Activated naive CD8-positive, alpha-beta T cell treated with anti-CD3 and anti-CD28 coated beads, Interleukin-2, amount 10 ng/mL, durations not matched to agents 7 days and 5 days (primary cell): ENCODE data around the gene ETNPPL. TPM values are rescaled to one million over a fixed set of nuclear protein-coding genes. Genes with fewer than 3 reads are reported as not detected.
A peak's percentile ranks its signal among the peaks of the same experiment; 100 is the strongest.

Experiments
- ATAC-seq: fragments of 150-1000 bp; cut with Tn5 transposase; one replicate; pipeline ENCODE4 v1.10.0; 2021; ENCODE audit warnings: low read depth, moderate library complexity
- POLR2A ChIA-PET: fragments of 350-600 bp; sonication (Branson Sonifier 250); formaldehyde crosslinking; loops from one replicate; lab custom pipeline; 2021; ENCODE audit warnings: antibody characterized with exemption; lab: Charles Lee
- DNase-seq: peaks from one replicate; pipeline ENCODE4 v3.0.0; 2021
- H3K27ac Mint-ChIP-seq: one replicate; pipeline ENCODE4 v1.8.0; 2022; ENCODE audit warnings: mild to moderate bottlenecking, mixed read lengths
- H3K27me3 Mint-ChIP-seq: one replicate; pipeline ENCODE4 v1.8.0; 2022; ENCODE audit warnings: mild to moderate bottlenecking, moderate library complexity, mixed read lengths
- H3K36me3 Mint-ChIP-seq: one replicate; pipeline ENCODE4 v1.8.0; 2021; ENCODE audit warnings: mild to moderate bottlenecking, mixed read lengths
- H3K4me1 Mint-ChIP-seq: one replicate; pipeline ENCODE4 v1.8.0; 2021; ENCODE audit warnings: mixed read lengths
- H3K4me3 Mint-ChIP-seq: one replicate; pipeline ENCODE4 v1.8.0; 2022; ENCODE audit warnings: mild to moderate bottlenecking, moderate library complexity, mixed read lengths
- H3K9me3 Mint-ChIP-seq: one replicate; pipeline ENCODE4 v1.8.0; 2021; ENCODE audit warnings: mixed read lengths
- total RNA-seq, 2 experiments: library from RNA; stranded (reverse); gene quantifications; one replicate each; pipeline ENCODE4 v1.2.3, GENCODE V29; 2021

Gene ETNPPL
- not detected for total RNA-seq

DNA sequence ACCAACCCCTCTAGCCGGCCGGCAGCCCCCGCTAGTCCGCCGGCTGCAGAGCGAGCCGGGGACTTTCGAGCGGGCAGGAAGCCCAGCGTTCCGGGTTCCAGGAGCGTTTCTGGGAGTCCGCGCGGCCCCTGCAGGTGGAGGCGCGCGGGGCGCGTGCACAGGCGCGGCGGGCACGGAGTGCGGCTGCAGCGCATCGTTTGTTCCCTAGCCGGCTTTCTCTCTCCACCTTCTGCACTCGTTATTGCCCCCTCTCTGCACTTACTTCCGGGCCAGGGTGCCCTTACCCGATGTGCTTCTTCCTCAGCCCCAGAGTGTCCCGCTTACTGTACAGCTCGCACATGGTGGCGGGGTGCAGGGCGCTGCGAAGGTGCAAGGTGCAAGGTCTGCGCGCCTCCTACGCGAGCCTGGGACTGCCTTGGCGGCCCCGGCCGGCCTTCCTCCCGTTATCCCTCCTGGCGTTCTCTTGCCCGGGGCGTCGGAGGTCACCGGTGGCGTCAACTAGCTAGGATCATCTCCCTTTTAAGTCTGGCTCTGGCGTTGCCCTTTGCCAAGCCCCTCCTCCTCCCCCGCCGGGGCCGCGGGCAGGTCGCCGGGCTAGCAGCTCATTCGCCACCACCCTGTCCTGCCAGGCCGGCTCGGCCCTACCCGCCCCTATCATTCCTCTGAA, at the start of gene ETNPPL:
Gene ETNPPL, minus strand, starts transcription at position 495 of the 667 bp plus-strand sequence. Its CDS starts 155 bp downstream, at position 340.
- peak; percentile 58 for DNase-seq
- Mint-ChIP-seq H3K36me3 (no peaks in the 10 kb centered on the region), H3K4me1 (peaks cover 12% of the 10 kb centered on the region), H3K4me3 (peak within 1 kb of the TSS; percentile 85), H3K9me3 (no peaks in the 10 kb centered on the region), H3K27me3 (peaks cover 57% of the 10 kb centered on the region), H3K27ac (peak within 1 kb of the TSS; percentile 33)
- POLR2A ChIA-PET = no interaction called here
- ATAC-seq = peak; percentile 89

DNA sequence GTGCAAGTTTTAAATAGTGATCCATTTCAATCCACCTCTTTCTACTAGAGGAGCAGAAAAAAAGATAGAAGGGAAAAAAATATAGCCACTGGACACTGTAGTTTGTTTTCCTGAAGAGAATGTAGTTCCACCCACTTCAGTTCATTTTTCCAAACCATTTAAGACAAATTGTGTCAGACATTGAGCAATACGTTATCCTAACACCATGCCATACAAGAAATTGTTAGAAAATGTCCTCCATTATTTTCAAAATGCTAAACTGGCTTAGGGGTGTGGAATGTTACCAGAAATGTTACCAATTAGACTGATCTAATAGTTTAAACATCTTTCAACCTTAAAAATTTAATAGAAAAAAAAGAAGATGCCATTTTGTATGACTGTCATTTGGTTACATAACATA, 48.6 kb upstream of the ETNPPL start:
- Mint-ChIP-seq H3K9me3 (no peaks in the 10 kb centered on the region), H3K36me3 (no peaks in the 10 kb centered on the region), H3K27ac (no peak overlapping the region), H3K4me3 (no peak overlapping the region), H3K27me3 (peaks cover 27% of the 10 kb centered on the region), H3K4me1 (no peaks in the 10 kb centered on the region)
- DNase-seq = no peak
- ATAC-seq = no peak
- POLR2A ChIA-PET = no interaction called here

DNA sequence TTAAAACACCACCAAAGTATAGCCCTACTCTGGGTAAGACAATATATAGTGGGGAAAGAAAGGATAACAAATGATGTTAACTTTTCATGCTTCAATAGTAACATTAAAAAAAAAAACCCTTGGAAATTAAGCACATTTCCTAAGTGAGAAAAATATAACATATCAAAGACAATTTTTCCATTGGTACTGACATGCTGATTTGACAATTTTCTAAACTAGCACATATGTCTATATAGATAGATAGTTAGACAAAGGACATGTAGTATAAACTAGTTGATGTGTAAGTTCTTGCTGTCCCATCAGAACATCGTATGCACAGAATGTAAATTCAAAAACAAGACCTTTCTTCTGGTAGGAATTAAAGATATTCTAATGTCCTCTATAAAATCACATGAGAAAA, 47.2 kb upstream of the ETNPPL start:
- POLR2A ChIA-PET = no interaction called here
- H3K27me3 Mint-ChIP-seq = peaks cover 27% of the 10 kb centered on the region

DNA sequence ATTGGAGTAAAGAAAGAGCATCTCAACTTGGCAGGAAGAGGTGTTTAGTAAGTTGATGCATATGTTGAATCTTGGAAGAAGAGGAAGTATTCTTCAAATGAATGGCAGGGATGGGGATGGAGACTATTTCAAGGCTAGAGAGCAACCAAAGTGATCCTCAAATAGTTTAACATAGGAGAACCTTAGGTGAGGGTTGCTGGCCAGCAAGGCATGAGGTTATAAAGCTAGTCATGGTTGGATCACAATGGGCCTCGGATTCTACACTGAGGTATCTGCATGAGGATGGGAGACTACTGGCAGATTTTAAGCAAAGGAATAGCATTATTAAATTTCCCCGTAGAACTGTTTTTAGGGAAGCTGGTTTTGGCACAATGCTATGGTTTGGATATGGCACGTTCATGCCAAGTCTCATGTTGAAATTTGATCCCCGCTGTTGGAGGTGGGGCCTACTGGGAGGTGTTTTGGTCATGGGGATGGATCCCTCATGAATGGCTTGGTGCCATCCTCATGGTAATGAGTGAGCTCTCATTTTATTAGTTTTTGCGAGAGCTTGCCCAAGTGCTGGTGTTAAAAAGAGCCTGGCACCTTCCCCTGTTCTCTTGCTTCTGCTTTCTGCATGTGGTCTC, 41.9 kb upstream of the ETNPPL start:
- DNase-seq (no peak), ATAC-seq (no peak)
- Mint-ChIP-seq H3K27ac (no peak overlapping the region), H3K36me3 (no peaks in the 10 kb centered on the region), H3K9me3 (no peaks in the 10 kb centered on the region), H3K4me3 (no peak overlapping the region), H3K4me1 (no peaks in the 10 kb centered on the region), H3K27me3 (peaks cover 2% of the 10 kb centered on the region)
- POLR2A ChIA-PET = no interaction called here

More for the DNA sequence above, 47.2 kb upstream of the ETNPPL start:
- DNase-seq (no peak), ATAC-seq (no peak)
- H3K9me3 Mint-ChIP-seq = no peaks in the 10 kb centered on the region
- H3K4me1 Mint-ChIP-seq = no peaks in the 10 kb centered on the region
- no peak overlapping the region for H3K27ac Mint-ChIP-seq
- no peak overlapping the region for H3K4me3 Mint-ChIP-seq
- no peaks in the 10 kb centered on the region for H3K36me3 Mint-ChIP-seq

DNA sequence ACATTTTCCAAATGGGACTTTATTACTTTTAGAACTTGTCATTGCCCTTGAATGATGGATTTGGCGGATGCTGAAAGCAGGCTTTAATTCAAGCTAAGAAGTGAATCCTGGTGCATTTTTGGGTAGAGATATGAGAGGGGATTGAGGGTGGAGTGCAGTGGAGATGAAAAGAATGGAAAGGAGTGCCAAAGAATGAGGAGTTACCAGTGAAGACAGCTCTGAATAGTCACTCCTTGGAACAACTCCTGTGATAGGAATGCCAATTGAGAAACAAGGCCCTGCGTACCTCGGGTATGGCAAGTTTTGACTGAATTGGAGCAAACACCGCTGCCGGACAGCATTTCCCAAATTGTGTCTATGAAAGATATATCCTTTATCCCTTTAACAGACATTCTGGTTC, 36.5 kb upstream of the ETNPPL start:
- no peaks in the 10 kb centered on the region for H3K9me3 Mint-ChIP-seq
- POLR2A ChIA-PET = no interaction called here
- ATAC-seq (no peak), DNase-seq (no peak)
- H3K36me3 Mint-ChIP-seq = no peaks in the 10 kb centered on the region
- H3K27ac Mint-ChIP-seq = no peak overlapping the region
- peaks cover 7% of the 10 kb centered on the region for H3K27me3 Mint-ChIP-seq
- no peaks in the 10 kb centered on the region for H3K4me1 Mint-ChIP-seq
- H3K4me3 Mint-ChIP-seq = no peak overlapping the region

DNA sequence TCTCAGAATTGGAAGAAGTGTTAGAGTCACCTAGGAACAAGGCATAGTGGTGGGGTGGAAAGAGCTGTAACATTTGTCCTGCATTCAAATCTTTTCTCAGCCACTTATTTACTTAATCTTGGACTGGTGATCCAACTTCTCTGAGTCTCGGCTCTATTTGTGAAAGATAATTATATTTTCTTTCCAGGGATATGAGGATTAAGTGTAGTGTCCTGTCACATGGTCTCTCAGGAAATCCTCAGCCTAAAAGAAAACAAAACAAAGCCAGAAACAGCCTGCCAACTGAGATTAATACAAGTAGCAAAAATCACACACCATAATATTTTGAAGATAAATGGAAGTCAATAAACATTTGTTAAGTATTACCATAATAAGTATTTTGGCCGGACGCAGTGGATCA, 33.3 kb upstream of the ETNPPL start:
- Mint-ChIP-seq H3K9me3 (no peaks in the 10 kb centered on the region), H3K27me3 (peaks cover 19% of the 10 kb centered on the region), H3K4me1 (no peaks in the 10 kb centered on the region), H3K36me3 (no peaks in the 10 kb centered on the region), H3K4me3 (no peak overlapping the region), H3K27ac (no peak overlapping the region)
- ATAC-seq = no peak
- POLR2A ChIA-PET = no interaction called here
- DNase-seq = no peak

DNA sequence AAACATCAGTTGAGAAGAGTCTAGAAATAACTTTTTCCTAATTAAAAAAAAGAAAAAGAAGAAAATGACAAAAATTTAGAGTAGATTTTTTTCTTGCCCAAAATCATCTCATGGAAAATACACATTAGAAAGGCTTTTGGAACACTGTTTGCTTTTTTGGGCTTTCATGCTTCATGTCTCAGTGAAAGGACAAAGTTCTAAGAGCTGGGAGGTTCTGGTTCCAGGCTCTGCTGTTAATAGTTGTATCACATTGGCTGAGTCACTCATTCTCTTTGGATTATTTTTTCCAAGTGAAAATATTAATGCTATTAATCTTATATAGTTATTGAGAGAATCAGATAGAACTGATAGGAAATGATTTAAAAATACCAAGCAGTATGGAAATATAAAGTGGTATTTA, 32.9 kb upstream of the ETNPPL start:
- Mint-ChIP-seq H3K9me3 (no peaks in the 10 kb centered on the region), H3K4me1 (no peaks in the 10 kb centered on the region), H3K36me3 (no peaks in the 10 kb centered on the region)

DNA sequence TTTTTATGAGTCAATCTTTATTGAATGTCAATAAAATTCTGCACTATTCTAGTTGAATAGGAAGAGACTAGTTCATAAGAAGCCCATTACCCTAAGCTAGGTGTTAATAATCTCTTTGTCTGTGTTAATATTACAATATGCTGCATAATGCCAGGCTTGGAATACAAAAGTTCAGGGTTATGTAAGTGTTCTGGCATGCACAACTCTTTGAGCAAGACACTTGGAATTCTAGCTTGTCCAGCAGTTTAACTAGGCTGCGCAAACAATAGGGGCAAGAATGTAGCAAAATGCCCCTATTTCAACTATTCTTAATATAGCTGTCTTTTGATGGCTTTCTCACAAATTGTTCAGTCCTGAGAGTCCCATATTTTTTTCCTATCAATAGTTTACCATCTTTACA, 31.3 kb upstream of the ETNPPL start:
- POLR2A ChIA-PET = no interaction called here
- H3K27ac Mint-ChIP-seq = no peak overlapping the region
- no peak for DNase-seq
- no peak overlapping the region for H3K4me3 Mint-ChIP-seq
- peaks cover 17% of the 10 kb centered on the region for H3K27me3 Mint-ChIP-seq
- no peak for ATAC-seq
- H3K36me3 Mint-ChIP-seq = no peaks in the 10 kb centered on the region
- no peaks in the 10 kb centered on the region for H3K4me1 Mint-ChIP-seq
- H3K9me3 Mint-ChIP-seq = no peaks in the 10 kb centered on the region

More for the DNA sequence above, 32.9 kb upstream of the ETNPPL start:
- no peak for DNase-seq
- H3K27ac Mint-ChIP-seq = no peak overlapping the region
- peaks cover 19% of the 10 kb centered on the region for H3K27me3 Mint-ChIP-seq
- no peak for ATAC-seq
- POLR2A ChIA-PET = no interaction called here
- no peak overlapping the region for H3K4me3 Mint-ChIP-seq

DNA sequence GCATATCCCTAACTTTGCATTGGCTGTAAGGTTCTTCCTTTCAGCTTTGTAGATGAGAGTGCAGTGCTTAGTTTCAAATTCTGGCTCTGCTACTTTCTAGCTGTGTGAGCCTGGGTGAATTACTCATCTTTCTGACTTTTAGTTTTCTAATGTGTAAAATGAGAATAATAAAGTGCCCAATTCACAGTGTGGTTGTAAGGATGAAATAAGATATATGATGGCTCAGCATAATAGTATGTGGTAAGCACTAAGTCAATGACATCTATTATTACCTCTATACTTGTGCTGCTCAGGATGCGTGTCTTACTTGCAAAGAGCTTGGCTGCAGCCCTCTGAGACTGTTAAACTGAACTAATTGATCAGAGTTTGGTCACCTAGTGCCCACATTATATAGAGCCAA, 30.6 kb upstream of the ETNPPL start:
- DNase-seq = no peak
- Mint-ChIP-seq H3K9me3 (no peaks in the 10 kb centered on the region), H3K36me3 (no peaks in the 10 kb centered on the region), H3K4me1 (no peaks in the 10 kb centered on the region), H3K27me3 (peaks cover 13% of the 10 kb centered on the region), H3K27ac (no peak overlapping the region), H3K4me3 (no peak overlapping the region)
- POLR2A ChIA-PET = no interaction called here
- no peak for ATAC-seq

DNA sequence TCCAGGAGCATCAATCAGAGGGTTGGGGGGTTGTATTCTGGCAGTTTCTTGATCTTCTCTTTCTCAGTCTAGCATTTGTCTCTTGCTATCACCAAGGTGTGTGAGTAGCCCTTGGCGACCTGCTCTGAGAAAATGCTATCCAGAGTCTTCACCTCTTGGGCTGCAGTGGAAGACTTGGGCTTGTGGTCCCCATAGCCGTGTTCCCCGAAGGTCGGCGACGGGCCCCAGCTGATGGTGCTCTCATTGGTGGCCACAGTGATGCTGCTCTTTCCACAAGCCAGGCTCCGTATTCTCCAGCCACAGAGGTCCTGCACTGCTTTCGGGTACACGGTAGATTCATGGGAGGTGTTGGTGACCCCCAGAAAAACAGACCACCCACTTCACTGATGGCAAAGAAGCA, 25.9 kb upstream of the ETNPPL start:
- Mint-ChIP-seq H3K27me3 (peaks cover 7% of the 10 kb centered on the region), H3K36me3 (no peaks in the 10 kb centered on the region), H3K9me3 (no peaks in the 10 kb centered on the region), H3K4me3 (no peak overlapping the region), H3K27ac (no peak overlapping the region), H3K4me1 (no peaks in the 10 kb centered on the region)
- POLR2A ChIA-PET = no interaction called here
- ATAC-seq (no peak), DNase-seq (no peak)

DNA sequence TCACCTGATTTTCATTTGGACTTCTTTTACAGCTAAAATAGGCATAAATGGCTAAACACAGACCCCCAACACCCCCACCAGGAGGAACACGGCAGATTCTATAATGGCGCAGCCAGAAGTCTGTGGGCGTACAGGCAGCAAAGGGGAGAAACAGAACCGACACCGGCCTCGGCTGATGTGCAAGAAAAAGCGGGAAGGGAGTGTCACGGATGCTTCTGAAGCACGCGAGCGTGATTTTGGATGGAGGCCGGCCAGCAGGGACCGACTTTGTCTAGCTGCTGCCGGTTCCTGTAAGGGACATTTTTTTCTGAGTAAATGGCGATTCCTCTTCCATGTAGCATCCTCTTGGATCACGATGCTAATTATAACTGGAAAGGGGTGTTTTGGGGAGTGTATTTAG, 24.9 kb upstream of the ETNPPL start:
- H3K36me3 Mint-ChIP-seq = no peaks in the 10 kb centered on the region
- H3K4me1 Mint-ChIP-seq = no peaks in the 10 kb centered on the region
- H3K27me3 Mint-ChIP-seq = peaks cover 4% of the 10 kb centered on the region
- no peaks in the 10 kb centered on the region for H3K9me3 Mint-ChIP-seq
- H3K27ac Mint-ChIP-seq = no peak overlapping the region
- H3K4me3 Mint-ChIP-seq = no peak overlapping the region
- DNase-seq (no peak), ATAC-seq (no peak)
- POLR2A ChIA-PET = no interaction called here

DNA sequence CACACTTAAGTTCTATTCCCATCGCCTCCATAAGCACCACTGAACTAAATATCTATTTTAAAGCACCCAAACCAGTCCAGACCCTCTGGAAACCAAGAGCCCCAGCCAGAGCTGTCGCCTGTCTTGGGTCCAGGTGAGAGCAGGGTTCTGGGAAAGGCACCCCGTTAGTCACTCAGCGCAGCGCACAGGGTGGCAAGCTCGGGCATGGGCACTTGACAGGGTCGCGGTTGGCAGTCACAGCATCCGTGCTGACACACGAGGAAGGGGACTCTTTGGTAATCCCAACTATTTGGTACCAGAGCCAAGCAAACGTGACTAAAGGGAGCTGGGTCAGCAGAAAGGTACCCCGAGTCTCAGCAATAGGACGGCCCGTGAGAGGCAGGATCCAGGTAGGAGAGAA, 24.3 kb upstream of the ETNPPL start:
- ATAC-seq = no peak
- Mint-ChIP-seq H3K9me3 (no peaks in the 10 kb centered on the region), H3K4me3 (no peak overlapping the region), H3K4me1 (no peaks in the 10 kb centered on the region), H3K27ac (no peak overlapping the region), H3K36me3 (no peaks in the 10 kb centered on the region), H3K27me3 (peaks cover 4% of the 10 kb centered on the region)
- no peak for DNase-seq
- POLR2A ChIA-PET = no interaction called here

DNA sequence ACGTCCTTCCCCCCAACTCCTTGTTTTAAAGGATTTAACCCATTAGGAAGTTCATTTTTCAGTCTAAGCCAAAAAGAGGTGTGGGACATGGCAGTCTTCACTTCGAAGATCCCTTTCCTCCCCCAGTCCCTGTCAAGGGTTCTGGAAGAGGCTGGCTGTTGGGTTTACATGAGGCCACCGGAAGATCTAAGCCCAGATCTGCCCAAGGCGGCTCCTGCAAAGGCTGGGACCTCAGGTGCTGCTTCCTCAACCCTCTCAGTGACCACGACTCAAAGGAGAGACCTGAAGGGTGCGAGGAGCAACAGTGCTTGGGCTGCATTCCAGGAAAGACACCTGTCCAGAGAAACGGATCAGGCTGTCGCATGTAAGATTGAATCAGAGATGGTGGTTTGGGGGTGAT, 23.5 kb upstream of the ETNPPL start:
- H3K27ac Mint-ChIP-seq = no peak overlapping the region
- H3K27me3 Mint-ChIP-seq = peaks cover 4% of the 10 kb centered on the region
- no peaks in the 10 kb centered on the region for H3K36me3 Mint-ChIP-seq

DNA sequence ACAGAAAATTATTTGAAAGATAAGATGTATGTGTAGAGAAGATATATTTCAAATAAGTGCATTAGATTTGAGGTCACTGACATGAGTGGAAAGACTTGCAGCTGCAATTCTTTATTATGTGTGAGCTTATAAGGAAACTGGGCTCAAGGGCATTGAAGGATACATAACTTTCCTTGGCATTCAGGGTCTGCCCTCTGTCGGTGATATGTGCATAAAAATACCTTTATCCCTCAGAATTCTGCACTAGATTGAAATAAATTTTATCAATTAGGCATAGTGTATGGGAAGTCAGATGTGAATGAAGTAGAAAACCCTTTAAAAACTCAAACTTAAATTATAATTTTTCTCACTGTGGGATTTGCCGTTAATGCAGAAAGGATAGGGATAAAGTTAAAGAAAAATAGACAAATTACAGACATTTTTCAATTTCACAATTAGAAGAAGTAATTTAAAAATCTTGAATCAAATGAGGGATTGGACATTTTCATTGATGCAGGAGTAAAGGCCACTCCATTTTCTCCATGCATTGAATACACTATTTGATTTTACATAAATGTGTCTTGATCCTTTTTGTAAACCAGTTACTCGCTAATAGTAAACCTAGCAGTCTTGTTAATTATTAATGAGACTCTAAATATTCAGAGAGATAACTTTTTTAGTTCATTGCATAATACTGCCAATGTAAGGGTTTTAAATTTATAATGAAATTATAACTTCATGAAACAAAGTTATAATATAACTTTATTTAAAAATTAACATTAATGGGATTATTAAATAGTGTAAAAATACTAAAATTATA, 21.0 kb upstream of the ETNPPL start:
- Mint-ChIP-seq H3K27ac (no peak overlapping the region), H3K36me3 (no peaks in the 10 kb centered on the region), H3K27me3 (peaks cover 10% of the 10 kb centered on the region), H3K4me1 (no peaks in the 10 kb centered on the region), H3K9me3 (no peaks in the 10 kb centered on the region), H3K4me3 (no peak overlapping the region)
- POLR2A ChIA-PET = no interaction called here
- ATAC-seq (no peak), DNase-seq (no peak)

More for the DNA sequence above, 23.5 kb upstream of the ETNPPL start:
- no peaks in the 10 kb centered on the region for H3K9me3 Mint-ChIP-seq
- POLR2A ChIA-PET = no interaction called here
- no peaks in the 10 kb centered on the region for H3K4me1 Mint-ChIP-seq
- DNase-seq (no peak), ATAC-seq (no peak)
- no peak overlapping the region for H3K4me3 Mint-ChIP-seq
